Caco-2 (cell line): Measurements from ENCODE around the gene NEIL3. TPM values are rescaled to one million over a fixed set of nuclear protein-coding genes. Genes with fewer than 3 reads are reported as not detected.

Source experiments
- BruUV-seq: library from RNA; stranded (reverse); fragments of 400-500 nt; replicated peaks from 2 replicates; lab custom pipeline; 2021; lab: Mats Ljungman, UMichigan
- CTCF ChIA-PET: fragments of 300-600 bp; sonication (Branson Sonifier 250); formaldehyde crosslinking; loops from one replicate; lab custom pipeline; 2022; ENCODE audit warnings: antibody characterized with exemption; lab: Charles Lee
- POLR2A ChIA-PET: fragments of 300-600 bp; sonication (Branson Sonifier 250); formaldehyde crosslinking; loops from one replicate; lab custom pipeline; 2022; ENCODE audit warnings: antibody characterized with exemption; lab: Charles Lee
- DNase-seq, 2 experiments: peaks; one replicate each; pipeline versions ENCODE4 v3.0.0 to v3.0.0-alpha.2; 2020 to 2022
- H3K27me3 ChIP-seq: replicated peaks from 2 replicates; pipeline ENCODE4 v1.6.0; 2011; ENCODE audit warnings: low read length; ENCODE audit not compliant: control insufficient read depth, insufficient read depth
- H3K36me3 ChIP-seq: 2 replicates; pipeline ENCODE4 v1.5.1; 2011; ENCODE audit warnings: low read length; ENCODE audit not compliant: control insufficient read depth, insufficient read depth
- H3K4me1 ChIP-seq: fragments of 250-450 bp; sonication (Bioruptor Pico); 2 replicates; pipeline ENCODE4 v1.5.1; 2020; ENCODE audit warnings: mild to moderate bottlenecking
- H3K4me3 ChIP-seq: 2 replicates; pipeline ENCODE4 v1.5.1; 2011; ENCODE audit warnings: low read depth, mild to moderate bottlenecking, control low read depth, low read length
- H3K9me3 ChIP-seq: fragments of 250-450 bp; sonication (Bioruptor Pico); 2 replicates; pipeline ENCODE4 v1.5.1; 2020; ENCODE audit warnings: mild to moderate bottlenecking, moderate library complexity
- H3K27ac Mint-ChIP-seq: one replicate; pipeline ENCODE4 v1.8.0; 2022; ENCODE audit warnings: mixed read lengths; ENCODE audit not compliant: unreplicated experiment
- H3K27me3 Mint-ChIP-seq: one replicate; pipeline ENCODE4 v1.8.0; 2022; ENCODE audit warnings: mixed read lengths; ENCODE audit not compliant: insufficient read depth, unreplicated experiment
- H3K36me3 Mint-ChIP-seq: one replicate; pipeline ENCODE4 v1.8.0; 2022; ENCODE audit warnings: mild to moderate bottlenecking, mixed read lengths; ENCODE audit not compliant: insufficient read depth, unreplicated experiment
- H3K4me1 Mint-ChIP-seq: one replicate; pipeline ENCODE4 v1.8.0; 2022; ENCODE audit warnings: low read depth, mixed read lengths; ENCODE audit not compliant: unreplicated experiment
- H3K4me3 Mint-ChIP-seq: one replicate; pipeline ENCODE4 v1.8.0; 2022; ENCODE audit warnings: mild to moderate bottlenecking, moderate library complexity, mixed read lengths; ENCODE audit not compliant: unreplicated experiment
- H3K9me3 Mint-ChIP-seq: one replicate; pipeline ENCODE4 v1.8.0; 2022; ENCODE audit warnings: mixed read lengths; ENCODE audit not compliant: unreplicated experiment
- CTCF ChIP-seq, 2 experiments: fragments of 200-600 bp in 1 of 2; IDR thresholded peaks; 1 replicate in 1 of 2; 2 replicates in 1 of 2; pipeline versions ENCODE4 v1.5.1 to v1.8.0; 2011 to 2022; ENCODE audit warnings: antibody characterized with exemption in 1 of 2, control low read depth in 1 of 2, inconsistent platforms in 1 of 2, low read depth in 1 of 2, low read length in 1 of 2, mild to moderate bottlenecking in 1 of 2, moderate library complexity in 1 of 2; ENCODE audit not compliant: insufficient read depth in 1 of 2, severe bottlenecking in 1 of 2, unreplicated experiment in 1 of 2
- intact Hi-C: fragments of 100-400 bp; cut with micrococcal nuclease; formaldehyde crosslinking; loops from one replicate; pipeline ENCODE4 v1.10.0; 2022; ENCODE audit not compliant: unreplicated experiment
- total RNA-seq: library from RNA; stranded (reverse); gene quantifications from 2 replicates; pipeline ENCODE4 v1.2.3, GENCODE V29; 2022

Gene NEIL3
- total RNA-seq, 1 experiment from 2014 or later: 8.0 TPM

- no peaks in the 10 kb centered on the region for H3K4me1 ChIP-seq
- Mint-ChIP-seq H3K4me1 (no peaks in the 10 kb centered on the region), H3K36me3 (no peaks in the 10 kb centered on the region), H3K4me3 (no peak overlapping the region), H3K9me3 (no peaks in the 10 kb centered on the region), H3K27ac (no peak overlapping the region), H3K27me3 (peaks cover 6% of the 10 kb centered on the region)
- intact Hi-C loops: no loop called here
- no peaks in the 10 kb centered on the region for H3K27me3 ChIP-seq
- POLR2A ChIA-PET: no interaction called here
- DNase-seq: no peak
- BruUV-seq: no TSS peak
- TF ChIP-seq CTCF (IDR thresholded peaks at IDR 0.05; ENCODE audit: insufficient read depth in 1 of 2, low read depth in 1 of 2, low read length in 1 of 2, severe bottlenecking in 1 of 2, unreplicated experiment in 1 of 2): no peak
- no peaks in the 10 kb centered on the region for H3K9me3 ChIP-seq
- no peaks in the 10 kb centered on the region for H3K36me3 ChIP-seq
- no peak overlapping the region for H3K4me3 ChIP-seq
- CTCF ChIA-PET: no interaction called here
Observed at GRCh38 chr4:177386278-177386815, 76.7 kb downstream of the NEIL3 start.

GRCh38 chr4:177391287-177391686, 81.6 kb downstream of the NEIL3 start:
- Mint-ChIP-seq H3K4me1 (no peaks in the 10 kb centered on the region), H3K27ac (no peak overlapping the region), H3K27me3 (peaks cover 6% of the 10 kb centered on the region), H3K4me3 (no peak overlapping the region), H3K36me3 (no peaks in the 10 kb centered on the region), H3K9me3 (no peaks in the 10 kb centered on the region)
- Histone ChIP-seq H3K4me3 (no peak overlapping the region), H3K36me3 (no peaks in the 10 kb centered on the region), H3K4me1 (no peaks in the 10 kb centered on the region), H3K27me3 (no peaks in the 10 kb centered on the region), H3K9me3 (no peaks in the 10 kb centered on the region)
- no peak for TF ChIP-seq CTCF (IDR thresholded peaks at IDR 0.05; ENCODE audit: insufficient read depth in 1 of 2, low read depth in 1 of 2, low read length in 1 of 2, severe bottlenecking in 1 of 2, unreplicated experiment in 1 of 2)
- intact Hi-C loops: no loop called here
- no peak for DNase-seq
- no TSS peak for BruUV-seq
- CTCF ChIA-PET: no interaction called here
- POLR2A ChIA-PET: no interaction called here

GRCh38 chr4:177391953-177392352, 82.3 kb downstream of the NEIL3 start:
- H3K27ac Mint-ChIP-seq: no peak overlapping the region
- H3K36me3 Mint-ChIP-seq: no peaks in the 10 kb centered on the region
- peaks cover 6% of the 10 kb centered on the region for H3K27me3 Mint-ChIP-seq
- no peaks in the 10 kb centered on the region for H3K4me1 Mint-ChIP-seq
- H3K4me1 ChIP-seq: no peaks in the 10 kb centered on the region
- TF ChIP-seq CTCF (IDR thresholded peaks at IDR 0.05; ENCODE audit: insufficient read depth in 1 of 2, low read depth in 1 of 2, low read length in 1 of 2, severe bottlenecking in 1 of 2, unreplicated experiment in 1 of 2): no peak
- H3K4me3 ChIP-seq: no peak overlapping the region
- no TSS peak for BruUV-seq
- H3K27me3 ChIP-seq: no peaks in the 10 kb centered on the region
- intact Hi-C loops: no loop called here
- ChIA-PET POLR2A (no interaction called here), CTCF (interaction anchor here (0.6 kb wide), 1 partner anchor 76 kb away, joined by 3 read pairs; no protein-coding TSS in a partner anchor)
- no peak overlapping the region for H3K4me3 Mint-ChIP-seq
- H3K36me3 ChIP-seq: no peaks in the 10 kb centered on the region
- no peaks in the 10 kb centered on the region for H3K9me3 Mint-ChIP-seq
- DNase-seq: no peak
- H3K9me3 ChIP-seq: no peaks in the 10 kb centered on the region
